NCI-H2227 (cell line): ENCODE data around the gene QSOX1.

Experiments
- DNase-seq: peaks from one replicate; lab custom pipeline; 2025; ENCODE audit not compliant: unreplicated experiment; lab: John Stamatoyannopoulos, UW

Gene QSOX1

DNA sequence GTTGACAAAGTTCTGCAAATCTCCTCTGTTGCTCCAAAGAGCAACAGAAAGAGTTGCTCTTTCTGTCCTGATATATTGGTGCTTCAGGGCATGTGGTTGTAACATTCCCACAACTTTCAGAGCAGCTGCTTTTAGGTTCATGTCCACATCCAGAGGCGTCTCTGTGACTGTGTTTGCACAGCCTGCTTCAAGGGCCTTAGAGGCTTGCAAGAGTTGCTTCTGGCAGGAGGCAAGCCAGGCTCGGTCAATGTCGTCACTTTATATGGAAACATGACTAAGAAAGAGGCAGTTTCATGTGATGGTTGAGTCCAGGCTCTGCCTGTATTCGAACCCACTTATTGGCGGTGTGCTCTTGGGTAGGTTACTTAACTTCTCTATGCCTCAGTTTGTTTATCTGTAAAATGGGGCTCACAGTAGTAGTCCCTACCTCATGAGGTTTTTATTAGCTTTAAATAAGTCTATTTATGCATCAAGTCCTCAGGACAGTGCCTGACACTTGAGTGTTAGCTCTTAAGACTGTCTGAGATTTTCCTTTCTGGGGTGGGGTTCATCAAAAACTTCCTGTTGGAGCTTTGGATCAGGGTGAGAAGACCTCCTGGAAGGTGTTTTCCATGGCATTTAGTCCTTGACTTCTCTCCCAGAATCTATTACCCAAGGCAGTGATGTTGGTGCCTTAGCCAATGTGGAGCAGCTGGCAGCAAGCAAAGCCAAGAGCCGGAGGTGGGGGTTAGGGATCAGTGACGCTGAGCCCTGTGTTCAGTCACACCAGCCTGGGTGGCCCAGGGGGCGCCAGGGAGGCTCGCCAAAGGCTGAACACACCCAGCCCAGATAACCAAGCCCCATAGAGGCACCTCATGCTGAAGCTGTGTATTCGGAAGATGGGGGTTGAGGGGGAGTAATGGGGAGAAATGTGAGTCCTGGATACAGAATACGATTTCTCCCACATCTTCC is 94.3 kb downstream of the QSOX1 start:
- no peak for DNase-seq

DNA sequence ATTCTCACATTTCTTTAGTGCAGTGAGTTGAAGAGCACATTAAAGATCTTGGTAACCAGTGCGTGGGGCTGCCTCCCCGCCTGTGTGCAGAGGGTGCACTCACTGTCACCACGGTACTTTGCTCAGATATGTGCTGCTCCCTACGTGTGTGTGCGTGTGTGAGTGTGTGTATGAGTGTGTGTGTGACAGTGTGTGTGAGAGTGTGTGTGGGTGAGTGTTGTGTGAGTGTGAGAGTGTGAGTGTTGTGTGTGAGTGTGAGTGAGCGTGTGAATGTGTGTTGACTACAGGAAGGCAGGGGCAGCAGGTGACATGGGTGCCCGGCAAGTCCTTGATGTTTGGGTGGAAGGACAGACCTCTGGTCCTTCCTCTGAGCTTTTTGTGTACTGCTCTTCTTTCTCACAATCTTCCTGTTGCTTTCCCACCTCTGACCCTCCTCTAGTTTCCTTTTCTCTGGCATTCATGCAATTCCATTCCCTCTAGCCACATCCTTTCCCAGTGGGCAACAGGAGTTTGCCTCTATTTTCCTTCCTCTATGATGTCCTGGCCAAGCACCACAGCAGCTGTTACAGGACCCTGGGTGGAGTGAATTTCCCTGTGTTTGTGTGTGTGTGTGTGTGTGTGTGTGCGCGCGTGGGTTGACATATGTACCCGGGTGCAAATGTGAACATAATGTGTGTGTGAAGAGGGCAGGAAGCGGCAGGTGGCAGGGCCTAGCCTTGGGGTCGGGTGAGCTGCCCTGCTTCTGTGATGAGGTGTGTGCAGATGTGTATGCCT is 95.2 kb downstream of the QSOX1 start:
- no peak for DNase-seq

DNA sequence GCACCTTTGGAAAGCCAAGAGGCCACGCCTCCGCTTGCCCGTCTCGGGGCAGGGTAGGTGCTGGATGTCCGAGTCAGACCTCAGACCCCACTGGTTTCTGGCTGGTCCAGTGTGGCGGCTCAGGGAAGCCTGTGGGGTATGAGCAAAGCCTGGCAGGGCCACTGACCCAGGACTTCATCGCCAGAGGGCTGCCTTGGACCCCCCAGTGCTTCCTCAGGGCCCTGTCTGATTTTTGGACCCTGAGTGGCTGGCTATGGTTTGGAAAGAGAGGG is 95.8 kb downstream of the QSOX1 start:
- no peak for DNase-seq

DNA sequence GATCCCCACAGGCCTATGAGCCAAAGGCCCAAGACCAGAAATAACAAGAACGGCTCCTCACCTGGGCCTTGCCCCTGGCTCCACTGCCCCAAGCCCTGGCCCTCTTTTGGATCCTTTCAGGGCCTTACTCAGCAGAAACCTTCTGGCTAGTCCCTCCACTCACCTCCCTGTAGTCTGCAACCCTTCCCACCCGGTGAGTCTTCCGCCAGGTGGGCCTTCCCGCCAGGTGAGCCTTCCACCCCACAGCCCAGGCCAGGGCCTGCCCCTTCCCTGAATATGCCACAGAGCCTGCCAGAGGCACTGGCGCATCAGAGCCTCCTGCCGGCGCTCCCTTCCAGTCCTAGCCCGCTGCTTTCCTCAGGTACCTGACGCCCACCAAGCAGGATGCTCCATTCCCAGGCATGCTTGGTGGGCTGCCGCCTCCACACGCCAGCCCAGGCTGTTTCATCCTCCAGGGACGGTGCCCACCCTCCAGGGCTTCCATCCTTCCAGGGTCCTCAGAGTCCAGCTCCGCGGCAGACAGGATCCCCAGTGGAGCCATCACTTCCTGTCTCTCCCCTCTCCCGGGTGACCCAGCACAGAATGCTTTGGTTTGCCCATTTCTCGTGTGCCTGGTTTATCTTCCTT is 96.3 kb downstream of the QSOX1 start:
- DNase-seq: no peak

DNA sequence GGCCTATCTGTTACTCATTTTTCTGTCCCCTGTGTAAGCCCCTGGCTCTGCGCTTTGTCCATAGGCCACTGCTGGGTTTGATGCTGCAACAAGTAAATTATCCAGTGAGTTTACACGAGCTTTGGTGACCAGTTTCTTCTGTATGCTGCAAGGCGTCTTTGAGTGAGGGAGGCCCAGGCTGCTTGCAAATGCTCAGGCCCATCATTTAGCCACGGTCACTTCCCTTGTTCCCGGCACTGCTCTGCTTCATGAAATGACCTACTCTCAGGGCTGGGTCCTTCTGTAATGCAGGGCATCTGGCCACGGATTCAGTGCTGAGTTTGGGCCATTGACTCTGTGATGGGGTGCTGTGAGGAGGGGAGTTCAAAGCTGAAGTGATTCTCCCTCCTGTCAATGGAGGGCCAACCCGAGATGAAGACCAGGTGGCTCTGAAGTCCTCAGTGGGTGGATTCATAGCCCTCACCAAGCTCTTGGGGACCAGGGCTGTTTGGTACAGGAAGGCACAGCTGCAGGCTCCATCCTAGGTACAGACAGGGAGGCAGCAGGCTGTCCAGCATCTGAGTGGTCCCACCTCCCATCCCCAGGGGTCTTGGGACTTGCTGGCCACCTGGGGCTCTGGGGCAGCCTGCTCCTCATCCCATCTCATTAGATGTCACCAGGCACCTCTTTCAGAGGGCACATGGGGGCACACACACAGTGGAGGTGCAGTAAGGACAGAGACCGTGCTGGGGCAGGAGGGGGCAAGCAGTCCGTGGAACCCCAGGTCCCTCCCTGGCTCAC is 97.0 kb downstream of the QSOX1 start:
- no peak for DNase-seq

DNA sequence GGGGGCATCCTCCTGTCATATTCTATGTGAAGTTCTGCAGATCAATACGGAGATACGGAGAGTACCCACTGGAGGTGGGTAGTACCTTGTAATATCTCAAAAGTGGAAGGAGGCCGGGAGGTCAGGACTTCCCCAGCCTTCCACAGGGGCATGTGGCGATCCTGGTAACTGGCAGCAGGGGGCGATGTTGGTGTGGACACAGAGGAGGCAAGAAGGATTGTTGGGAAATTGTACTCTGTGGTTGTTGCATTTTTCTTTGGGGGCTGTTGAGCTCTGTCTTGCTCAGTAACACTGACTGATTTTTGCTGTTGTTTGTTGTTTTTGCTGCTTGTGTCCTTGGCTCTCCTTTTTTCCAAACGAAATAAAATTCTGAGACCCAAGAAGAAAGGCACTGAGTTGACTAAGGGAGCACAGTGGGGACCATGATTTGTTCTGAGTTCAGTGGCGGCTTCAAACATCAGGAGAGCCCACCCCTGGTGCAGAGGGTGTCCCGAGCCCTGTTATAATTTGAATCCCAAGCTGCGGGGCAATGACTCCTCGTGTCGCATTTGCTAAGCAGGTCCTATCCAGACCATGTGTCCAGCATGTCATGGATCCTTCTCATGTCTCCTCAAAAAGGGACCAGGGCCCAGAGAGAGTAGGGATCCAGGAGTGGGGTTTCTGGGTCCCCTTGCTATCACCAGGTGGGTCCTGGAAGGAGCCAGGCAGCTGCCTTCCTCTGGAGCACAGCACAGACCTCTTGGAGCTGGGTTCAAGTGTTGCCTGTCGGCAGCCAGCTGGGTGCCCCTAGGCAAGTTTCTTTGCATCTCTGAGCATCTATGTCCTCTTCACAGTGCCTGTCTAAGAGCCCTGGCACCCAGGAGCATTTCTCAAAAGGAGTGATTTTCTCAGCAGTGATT is 98.2 kb downstream of the QSOX1 start:
- no peak for DNase-seq
